GM12878 (cell line): ENCODE data around the gene UAP1L1. TPM values are rescaled to one million over a fixed set of nuclear protein-coding genes. Genes with fewer than 3 reads are reported as not detected.

Experiments used
- ATAC-seq: fragments of 200-7000 bp; cut with Tn5 transposase; 3 replicates; pipeline ENCODE4 v1.9.1; 2020; ENCODE audit warnings: mild to moderate bottlenecking, moderate library complexity
- BruUV-seq: library from RNA; stranded (reverse); fragments of 400-500 nt; replicated peaks from 2 replicates; lab custom pipeline; 2021; lab: Mats Ljungman, UMichigan
- CTCF ChIA-PET: fragments of 300-600 bp; sonication (Branson Sonifier 250); formaldehyde crosslinking; extraction: SDS; loops from one replicate; lab custom pipeline; 2021; ENCODE audit warnings: inconsistent platforms; lab: Yijun Ruan, JAX
- POLR2A ChIA-PET: fragments of 350-600 bp; formaldehyde crosslinking; extraction: SDS; loops from one replicate; lab custom pipeline; 2021; ENCODE audit warnings: inconsistent platforms; lab: Charles Lee
- RAD21 ChIA-PET: fragments of 300-600 bp; sonication (Branson Sonifier 250); formaldehyde crosslinking; loops from one replicate; lab custom pipeline; 2023; ENCODE audit warnings: antibody characterized with exemption; ENCODE audit not compliant: unreplicated experiment; lab: Charles Lee
- SMC1A ChIA-PET: fragments of 300-600 bp; sonication (Branson Sonifier 250); formaldehyde crosslinking; loops from one replicate; lab custom pipeline; 2023; ENCODE audit not compliant: unreplicated experiment, uncharacterized antibody; lab: Charles Lee
- DNase-seq: peaks from one replicate; pipeline ENCODE4 v3.0.0-alpha.2; 2011; ENCODE audit warnings: low read depth, low spot score
- FAIRE-seq: peaks from 3 replicates; lab custom pipeline; 2011; peaks lifted over from hg19 to GRCh38; lab: Jason Lieb, UNC
- H2AFZ ChIP-seq: 2 replicates; pipeline ENCODE4 v1.6.0; 2011; ENCODE audit warnings: low read depth, low read length, control low read depth; ENCODE audit not compliant: control insufficient read depth
- H3K27ac ChIP-seq: 2 replicates; pipeline ENCODE4 v1.5.1; 2011; ENCODE audit warnings: control low read depth; ENCODE audit not compliant: control insufficient read depth, insufficient read depth
- H3K27me3 ChIP-seq, 2 experiments: replicated peaks in 1 of 2; 2 replicates each; pipeline versions ENCODE4 v1.6.0 to v1.6.1; 2011; ENCODE audit warnings: low read length in 1 of 2; ENCODE audit not compliant: control insufficient read depth in 2 of 2, insufficient read depth in 2 of 2
- H3K36me3 ChIP-seq, 2 experiments: 2 replicates each; pipeline ENCODE4 v1.5.1; 2011; ENCODE audit warnings: low read length in 1 of 2; ENCODE audit not compliant: control insufficient read depth in 2 of 2, insufficient read depth in 2 of 2
- H3K4me1 ChIP-seq: 2 replicates; pipeline ENCODE4 v1.6.1; 2011; ENCODE audit warnings: mild to moderate bottlenecking, low read length, moderate library complexity, mixed read lengths; ENCODE audit not compliant: control insufficient read depth, insufficient read depth
- H3K4me2 ChIP-seq: 2 replicates; pipeline ENCODE4 v1.6.0; 2011; ENCODE audit warnings: control low read depth; ENCODE audit not compliant: control insufficient read depth, insufficient read depth
- H3K4me3 ChIP-seq: fragments of 200-600 bp; sonication (generic); 2 replicates; pipeline ENCODE4 v1.5.1; 2016
- H3K79me2 ChIP-seq: 2 replicates; pipeline ENCODE4 v1.6.0; 2011; ENCODE audit warnings: low read length; ENCODE audit not compliant: control insufficient read depth, insufficient read depth
- H3K9ac ChIP-seq: 2 replicates; pipeline ENCODE4 v1.8.0; 2011; ENCODE audit warnings: low read length, control low read depth, mixed read lengths; ENCODE audit not compliant: control insufficient read depth, insufficient read depth
- H3K9me3 ChIP-seq: replicated peaks from 3 replicates; pipeline ENCODE4 v1.5.1; 2011; ENCODE audit warnings: mild to moderate bottlenecking, low read length; ENCODE audit not compliant: control insufficient read depth, insufficient read depth
- H4K20me1 ChIP-seq: 2 replicates; pipeline ENCODE4 v1.6.0; 2011; ENCODE audit not compliant: control insufficient read depth, insufficient read depth
- BCL3 ChIP-seq: IDR thresholded peaks from 2 replicates; pipeline ENCODE4 v1.6.1; 2011; ENCODE audit warnings: borderline replicate concordance, low read depth, mild to moderate bottlenecking, moderate library complexity, low read length; ENCODE audit not compliant: insufficient read depth, poor library complexity, severe bottlenecking
- CEBPZ ChIP-seq: fragments of 150-350 bp; IDR thresholded peaks from 2 replicates; pipeline ENCODE4 v1.6.1; 2016; ENCODE audit warnings: low read depth, low read length
- FOS ChIP-seq: IDR thresholded peaks from 3 replicates; pipeline ENCODE4 v1.6.1; 2011; ENCODE audit warnings: borderline replicate concordance; ENCODE audit not compliant: insufficient read length; ENCODE audit errors: extremely low read depth
- HDAC6 ChIP-seq: fragments of 200-600 bp; sonication (generic); IDR thresholded peaks from one replicate; pipeline ENCODE4 v1.8.0; 2017; ENCODE audit warnings: antibody characterized with exemption; ENCODE audit not compliant: unreplicated experiment
- IRF3 ChIP-seq: fragments of 450-650 bp; IDR thresholded peaks from 2 replicates; pipeline ENCODE4 v1.6.1; 2014; ENCODE audit warnings: mild to moderate bottlenecking
- JUND ChIP-seq: IDR thresholded peaks from 2 replicates; pipeline ENCODE4 v1.6.1; 2012; ENCODE audit warnings: low read depth, mild to moderate bottlenecking, low read length, improper control_type of control experiment, moderate library complexity
- MLLT1 ChIP-seq: fragments of 450-650 bp; IDR thresholded peaks from 2 replicates; pipeline ENCODE4 v1.6.1; 2016; ENCODE audit warnings: mild to moderate bottlenecking
- NR2C1 ChIP-seq: fragments of 450-650 bp; IDR thresholded peaks from 2 replicates; pipeline ENCODE4 v1.6.1; 2017; ENCODE audit warnings: antibody characterized with exemption, mild to moderate bottlenecking, moderate library complexity
- PAX8 ChIP-seq: fragments of 450-650 bp; IDR thresholded peaks from 2 replicates; pipeline ENCODE4 v1.6.1; 2017; ENCODE audit warnings: mild to moderate bottlenecking, moderate library complexity
- PBX3 ChIP-seq: IDR thresholded peaks from 2 replicates; pipeline ENCODE4 v1.6.1; 2011; ENCODE audit warnings: mild to moderate bottlenecking, low read depth, low read length, moderate library complexity; ENCODE audit not compliant: insufficient replicate concordance
- RELB ChIP-seq: fragments of 450-650 bp; IDR thresholded peaks from 2 replicates; pipeline ENCODE4 v1.6.1; 2017; ENCODE audit warnings: low read depth, mild to moderate bottlenecking, moderate library complexity
- ZZZ3 ChIP-seq: IDR thresholded peaks from 2 replicates; pipeline ENCODE4 v1.6.1; 2011; ENCODE audit warnings: low read depth; ENCODE audit not compliant: control insufficient read depth, insufficient read length
- WGBS: methylation state at CpG from one replicate; pipeline ENCODE4 v1.1.6; 2016; ENCODE audit warnings: low lambda C conversion rate; ENCODE audit not compliant: insufficient replicate concordance, insufficient coverage; ENCODE audit errors: missing lambda C conversion rate; 5-methylcytosine and 5-hydroxymethylcytosine counted together
- in situ Hi-C: fragments of 300-500 bp; cut with MboI; formaldehyde crosslinking; loops from 9 replicates; pipeline ENCODE4 v1.14.3; 2018; ENCODE audit warnings: mixed read lengths
- intact Hi-C: fragments of 100-400 bp; cut with micrococcal nuclease; formaldehyde crosslinking; loops from one replicate; pipeline ENCODE4 v1.14.2; 2022; ENCODE audit not compliant: unreplicated experiment
- polyA plus RNA-seq, 11 experiments: library from polyadenylated mRNA; depleted of rRNA in 4 of 11; unstranded in 6 of 11; stranded (reverse) in 5 of 11; fragments of >200 nt; fragmentation: Nextera tagmentation in 4 of 11; fragmentation: Illumina TruSeq in 1 of 11; extraction: Ambion mirVana in 4 of 11; extraction: Trizol in 1 of 11; gene quantifications; 1 replicate in 1 of 11; 2 replicates in 10 of 11; pipeline versions ENCODE4 v1.2.1 to v1.2.3, GENCODE V29; 2011 to 2016; ENCODE audit warnings: inconsistent platforms in 2 of 11, missing spikeins in 2 of 11, low read depth in 1 of 11
- total RNA-seq, 4 experiments: library from RNA; depleted of rRNA in 3 of 4; stranded (reverse); fragments of >200 nt in 3 of 4; fragmentation: Illumina TruSeq in 1 of 4; extraction: Trizol in 1 of 4; gene quantifications; 2 replicates each; pipeline versions ENCODE4 v1.2.1 to v1.2.3, GENCODE V29; 2013 to 2021

The UAP1L1 gene
- total and polyA plus RNA-seq, 10 of the 15 experiments (the other 5 are each of a cell fraction or from before 2014, with no cell fraction given): 0.29 to 15.7 (median 5.8) TPM

GRCh38 chr9:137054932-137055384 lies 22.4 kb upstream of the UAP1L1 start:
- Histone ChIP-seq H3K27me3 (peaks cover 6 to 13% of the 10 kb centered on the region in 2 experiments; a peak in 3 of 4 replicates), H3K4me2 (no peak overlapping the region), H4K20me1 (no peaks in the 10 kb centered on the region), H3K9ac (no peak overlapping the region), H2AFZ (no peak overlapping the region), H3K27ac (no peak overlapping the region), H3K79me2 (no peaks in the 10 kb centered on the region), H3K36me3 (no peaks in the 10 kb centered on the region), H3K4me3 (no peak overlapping the region), H3K4me1 (no peaks in the 10 kb centered on the region), H3K9me3 (no peaks in the 10 kb centered on the region)
- DNase-seq (no peak), FAIRE-seq (no peak), ATAC-seq (no peak)
- intact Hi-C loops: no loop called here
- in situ Hi-C loops: no loop called here
- ChIA-PET POLR2A (no interaction called here), RAD21 (no interaction called here), CTCF (interaction anchor here (1.1 to 1.5 kb wide), 2 partner anchors 8 to 9 kb away, joined by 3 to 6 read pairs; no protein-coding TSS in a partner anchor), SMC1A (no interaction called here)
- BruUV-seq: no TSS peak
- TF ChIP-seq NR2C1 (no peak), HDAC6 (no peak), BCL3 (no peak), PAX8 (no peak), MLLT1 (no peak), CEBPZ (no peak), ZZZ3 (no peak), FOS (no peak), PBX3 (no peak), IRF3 (no peak), RELB (no peak), JUND (no peak)
- 76% methylated on average over 17 of the region's 17 CpGs for WGBS
